HG02870 (cell line): Measurements from ENCODE around the gene ZNF440.
"Not testable (repeated sequence)": the region's sequence is repeated elsewhere in the genome, so short reads cannot be mapped to it uniquely, and the experiment has no call there.

Experiments
- ATAC-seq: cut with Tn5 transposase; IDR thresholded peaks from one replicate; pipeline ENCODE4 v1.9.1; 2021; ENCODE audit warnings: mild to moderate bottlenecking, moderate library complexity; ENCODE audit not compliant: unreplicated experiment

ZNF440 gene

GRCh38 chr19:11814029-11814699 lies at the start of gene ZNF440:
Gene ZNF440, plus strand, starts transcription at chr19:11814273. Its CDS starts 175 bp downstream, at chr19:11814448.
- peak; percentile 96 for ATAC-seq

DNA sequence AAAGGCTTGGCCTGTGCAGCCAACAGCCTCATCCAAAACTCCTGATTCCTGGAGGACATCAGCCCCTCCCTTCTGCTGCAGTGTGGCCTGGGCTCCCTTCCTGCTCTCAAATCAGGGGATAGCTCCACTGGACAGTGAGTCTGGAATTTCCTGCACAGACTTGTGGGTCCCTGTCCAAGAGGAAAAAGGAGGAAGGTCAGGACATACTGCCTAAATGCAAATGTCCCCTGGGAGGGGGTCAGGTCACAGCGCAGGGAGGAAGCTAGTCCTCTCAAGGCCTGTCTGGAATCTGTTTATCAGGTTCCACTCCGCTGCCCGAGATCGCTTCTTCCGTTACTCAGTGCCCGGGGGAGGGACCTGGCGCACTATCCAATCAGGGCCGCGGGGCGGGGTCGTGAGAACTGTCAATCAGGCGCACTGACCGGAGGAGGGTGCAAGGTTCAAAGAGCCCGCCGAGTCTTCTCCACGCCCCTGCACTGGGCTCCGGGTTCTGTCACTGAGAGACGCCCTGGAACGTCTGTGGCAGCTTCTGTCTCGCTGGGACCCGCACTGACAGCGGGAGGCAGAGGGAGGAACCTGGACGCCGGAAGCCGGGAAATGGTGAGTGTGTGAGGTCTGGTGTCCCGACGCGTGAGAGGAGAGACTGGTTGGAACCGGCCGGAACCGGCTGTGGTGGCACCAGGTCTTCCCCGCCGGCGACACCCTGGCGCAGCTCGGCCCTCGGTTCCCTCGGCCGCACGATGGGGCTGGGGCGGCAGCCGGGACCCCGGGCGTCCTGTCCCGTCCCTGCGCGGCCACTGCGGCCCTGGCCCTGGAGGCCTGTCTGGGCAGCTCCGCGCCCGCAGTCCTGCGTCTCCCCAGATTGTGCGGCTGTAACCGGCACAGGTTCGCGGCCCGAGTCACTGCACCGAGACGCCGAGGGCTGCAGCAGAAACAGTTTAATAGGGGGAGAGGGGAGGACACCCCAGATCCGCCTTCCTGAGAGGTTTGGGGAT lies 47.2 kb upstream of the ZNF440 start, which contains the start of gene ZNF441:
TSS of gene ZNF441 (plus strand) at position 404 of the 995 bp plus-strand sequence. CDS start at position 598, 194 bp downstream.
- peak; percentile 95 for ATAC-seq

DNA sequence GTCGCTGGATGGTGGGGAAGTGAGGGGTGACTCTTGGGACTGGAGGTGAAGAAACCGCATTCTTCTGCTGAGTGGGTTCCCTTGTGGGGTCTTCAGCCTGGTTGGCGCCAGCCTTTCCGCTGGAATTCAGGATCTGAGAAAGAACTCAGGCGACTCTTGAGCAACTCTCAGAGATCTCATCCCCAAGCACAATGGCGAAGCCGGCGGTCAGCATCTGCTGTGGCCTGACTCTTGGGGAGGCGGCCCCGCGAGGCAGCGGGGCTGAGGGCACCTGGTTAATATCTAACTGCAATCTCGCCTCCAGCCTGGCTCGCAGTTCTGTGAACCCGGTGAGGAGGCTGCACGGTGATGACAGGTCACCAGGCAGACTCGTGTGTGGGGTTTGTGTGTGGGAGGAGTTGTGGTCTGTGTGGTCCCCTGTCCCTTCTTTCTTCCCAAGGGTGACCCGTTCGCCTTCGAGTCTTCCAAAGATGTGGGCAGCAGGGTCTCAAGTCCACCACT lies 46.4 kb upstream of the ZNF440 start:
- no peak for ATAC-seq

DNA sequence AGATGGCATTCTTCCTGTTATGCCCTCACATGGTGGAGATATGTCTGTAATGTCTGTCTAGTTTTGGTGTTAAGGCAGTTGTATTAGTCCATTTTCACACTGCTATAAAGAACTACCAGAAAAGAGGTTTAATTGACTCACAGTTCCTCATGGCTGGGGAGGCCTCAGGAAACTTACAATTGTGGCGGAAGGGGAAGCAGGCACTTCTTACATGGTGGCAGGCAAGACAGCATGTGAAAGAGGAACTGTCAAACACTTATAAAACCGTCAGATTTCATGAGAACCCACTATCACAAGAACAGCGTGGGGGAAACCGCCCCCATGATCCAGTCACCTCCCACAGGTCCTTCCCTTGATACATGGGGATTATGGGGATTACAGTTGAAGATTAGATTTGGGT lies 44.1 kb upstream of the ZNF440 start:
- ATAC-seq = no peak

- ATAC-seq = not testable (repeated sequence)
These were observed 42.6 kb upstream of the ZNF440 start for GRCh38 chr19:11771520-11771919.

DNA sequence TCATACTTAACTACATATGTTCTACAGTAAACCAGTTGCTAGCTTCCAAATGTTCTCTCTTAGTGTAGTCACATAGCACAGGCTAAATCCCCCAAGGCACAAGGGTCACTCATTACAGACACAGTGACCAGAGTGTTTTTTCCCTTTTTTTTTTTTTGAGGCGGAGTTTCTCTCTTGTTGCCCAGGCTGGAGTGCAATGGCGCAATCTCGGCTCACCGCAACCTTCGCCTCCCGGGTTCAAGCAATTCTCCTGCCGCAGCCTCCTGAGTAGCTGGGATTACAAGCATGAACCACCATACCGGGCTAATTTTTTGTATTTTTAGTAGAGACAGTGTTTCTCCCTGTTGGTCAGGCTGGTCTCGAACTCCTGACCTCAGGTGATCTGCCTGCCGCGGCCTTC lies 37.4 kb upstream of the ZNF440 start:
- not testable (repeated sequence) for ATAC-seq

DNA sequence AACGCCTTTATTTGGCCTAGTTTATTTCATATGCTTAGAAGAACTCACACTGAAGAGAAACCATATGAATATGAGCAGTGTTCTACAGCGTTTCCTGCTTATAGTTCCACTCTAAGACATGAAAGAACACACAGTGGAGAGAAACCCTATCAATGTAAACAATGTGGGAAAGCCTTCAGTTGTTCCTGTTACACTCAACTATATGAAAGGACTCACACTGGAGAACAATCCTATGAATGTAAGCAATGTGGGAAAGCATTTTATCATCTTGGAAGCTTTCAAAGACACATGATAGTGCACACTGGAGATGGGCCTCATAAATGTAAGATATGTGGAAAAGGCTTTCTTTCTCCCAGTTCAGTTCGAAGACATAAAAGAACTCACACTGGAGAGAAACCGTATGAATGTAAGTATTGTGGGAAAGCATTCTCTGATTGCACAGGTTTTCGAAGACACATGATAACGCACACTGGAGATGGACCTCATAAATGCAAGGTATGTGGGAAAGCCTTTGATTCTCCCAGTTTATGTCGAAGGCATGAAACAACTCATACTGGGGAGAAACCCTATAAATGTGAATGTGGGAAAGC lies 33.5 kb upstream of the ZNF440 start:
- ATAC-seq = no peak

- no peak for ATAC-seq
These were observed 32.6 kb upstream of the ZNF440 start for GRCh38 chr19:11781295-11782057.

DNA sequence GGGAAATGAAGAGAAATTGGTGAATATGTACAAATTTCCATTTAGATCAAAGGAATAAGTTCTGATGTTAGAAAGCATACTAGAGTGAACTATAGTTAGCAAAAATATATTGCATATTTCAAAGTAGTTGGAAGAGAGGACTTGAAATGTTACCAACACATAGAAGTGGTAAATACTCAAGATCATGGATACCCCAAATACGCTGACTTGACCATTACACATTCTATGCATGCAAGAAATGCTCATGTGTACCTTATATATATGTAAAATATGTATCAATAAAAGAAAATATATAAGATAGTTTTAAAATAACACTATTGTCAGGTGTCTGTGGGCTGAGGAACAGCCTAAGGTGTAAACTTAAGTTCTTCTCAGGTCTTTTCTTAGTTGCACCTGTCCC lies 30.3 kb upstream of the ZNF440 start:
- no peak for ATAC-seq

- ATAC-seq = no peak
These were observed 29.7 kb upstream of the ZNF440 start for GRCh38 chr19:11784356-11784755.

DNA sequence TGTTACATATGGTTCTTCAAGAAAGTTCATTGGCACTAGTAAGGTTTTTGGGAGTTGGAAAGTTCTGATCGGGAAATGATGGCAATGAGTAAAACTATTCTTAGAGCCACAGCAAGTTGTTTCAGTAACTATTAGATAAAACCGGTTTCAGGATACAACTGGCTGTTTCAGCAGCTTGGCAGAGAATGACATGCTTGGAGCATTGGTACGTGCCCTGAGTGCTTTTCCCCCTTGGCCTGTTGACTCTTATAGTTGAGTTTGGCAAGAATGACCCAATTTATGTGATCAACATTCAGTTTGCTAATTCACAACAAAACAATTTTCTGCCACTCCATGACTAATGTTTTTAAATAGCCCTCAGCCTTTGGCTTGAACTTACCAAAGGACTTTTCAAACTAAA lies 26.5 kb upstream of the ZNF440 start:
- no peak for ATAC-seq

DNA sequence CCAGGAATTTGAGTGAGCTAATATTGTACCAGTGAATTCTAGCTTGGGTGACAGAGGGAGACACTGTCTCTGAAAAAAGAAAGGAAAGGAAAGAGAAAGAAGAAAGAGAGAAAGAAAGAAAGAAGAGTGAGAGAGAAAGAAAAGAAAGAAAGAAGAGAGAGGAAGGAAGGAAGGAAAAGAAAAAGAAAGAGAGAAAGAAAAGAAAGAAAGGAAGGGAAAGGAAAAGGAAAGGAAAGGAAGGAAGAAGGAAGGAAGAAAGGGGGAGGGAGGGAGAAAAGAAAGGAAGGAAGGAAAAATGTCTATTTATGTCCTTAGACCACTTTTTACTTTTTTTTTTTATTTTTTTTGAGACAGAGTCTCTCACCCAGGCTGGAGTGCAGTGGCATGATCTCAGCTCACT lies 21.1 kb upstream of the ZNF440 start:
- ATAC-seq = no peak

- ATAC-seq = peak; percentile 53
These were observed 16.6 kb upstream of the ZNF440 start for GRCh38 chr19:11797491-11797890.

DNA sequence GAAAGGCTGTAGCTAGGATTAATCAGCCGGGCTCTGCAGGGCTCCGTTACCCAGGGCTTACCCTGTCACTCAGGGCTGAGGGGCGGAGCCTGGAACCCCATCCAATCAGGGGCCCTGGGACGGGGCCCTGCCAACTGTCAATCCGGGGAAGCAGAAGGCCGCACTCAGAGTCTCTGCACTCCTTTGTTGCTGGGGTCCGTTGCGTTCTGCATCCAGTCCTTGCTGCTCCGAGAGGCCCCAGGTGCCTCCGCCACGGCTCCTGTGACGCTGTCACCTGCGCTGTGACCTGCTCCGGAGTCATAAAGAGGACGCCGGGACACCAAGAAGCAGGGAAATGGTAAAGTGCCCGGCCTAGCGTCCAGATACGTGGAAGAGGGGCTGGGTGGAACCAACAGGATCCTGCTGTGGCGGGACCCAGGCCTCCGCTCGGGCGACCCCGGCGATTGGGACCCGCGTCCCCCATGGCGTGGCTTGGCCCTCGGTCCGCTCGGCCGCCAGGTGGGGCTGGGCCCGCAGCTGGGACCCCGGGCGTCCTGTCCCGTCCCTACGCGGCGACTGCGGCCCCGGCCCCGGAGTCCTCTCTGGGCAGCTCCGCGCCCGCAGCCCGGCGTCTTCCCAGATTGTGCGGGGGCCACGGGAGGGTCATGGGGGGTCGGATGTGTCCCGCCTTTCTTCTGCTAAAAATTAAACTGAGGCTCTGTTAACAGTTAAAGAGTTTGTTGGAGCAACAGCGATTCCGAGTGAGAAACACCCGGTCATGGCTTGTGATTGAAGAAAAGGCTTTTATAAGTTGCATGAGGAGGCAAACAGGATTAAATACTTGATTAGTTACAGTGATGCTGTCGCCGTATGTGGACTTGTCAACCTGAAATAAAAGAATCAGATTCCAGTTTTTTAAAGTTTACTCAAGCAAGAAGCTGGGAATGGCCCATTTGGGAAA lies 15.4 kb upstream of the ZNF440 start, which contains the start of gene ZNF491:
TSS of gene ZNF491 (plus strand) at position 133 of the 940 bp plus-strand sequence. CDS start 7,431 bp downstream, outside the sequence.
- peak; percentile 91 for ATAC-seq

DNA sequence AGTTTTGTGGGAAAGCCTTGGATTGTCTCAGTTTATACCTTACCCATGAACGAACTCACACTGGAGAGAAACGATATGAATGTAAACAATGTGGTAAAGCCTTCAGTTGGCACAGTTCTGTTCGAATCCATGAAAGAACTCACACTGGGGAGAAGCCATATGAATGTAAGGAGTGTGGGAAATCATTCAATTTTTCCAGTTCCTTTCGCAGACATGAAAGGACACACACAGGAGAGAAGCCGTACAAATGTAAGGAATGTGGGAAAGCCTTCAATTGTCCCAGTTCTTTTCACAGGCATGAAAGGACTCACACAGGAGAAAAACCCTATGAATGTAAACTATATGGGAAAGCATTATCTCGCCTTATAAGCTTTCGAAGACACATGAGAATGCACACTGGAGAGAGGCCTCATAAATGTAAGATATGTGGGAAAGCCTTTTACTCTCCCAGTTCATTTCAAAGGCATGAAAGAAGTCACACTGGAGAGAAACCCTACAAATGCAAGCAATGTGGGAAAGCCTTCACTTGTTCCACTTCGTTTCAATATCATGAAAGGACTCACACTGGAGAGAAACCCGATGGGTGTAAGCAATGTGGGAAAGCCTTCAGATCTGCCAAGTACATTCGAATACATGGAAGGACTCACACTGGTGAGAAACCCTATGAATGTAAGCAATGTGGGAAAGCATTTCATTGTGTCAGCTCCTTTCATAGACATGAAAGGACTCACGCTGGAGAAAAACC lies 7.5 kb upstream of the ZNF440 start:
- no peak for ATAC-seq

- no peak for ATAC-seq
These were observed 7.0 kb upstream of the ZNF440 start for GRCh38 chr19:11807099-11807380.

GRCh38 chr19:11813703-11814028 lies 407 bp upstream of the ZNF440 start:
- ATAC-seq = peak; percentile 32

DNA sequence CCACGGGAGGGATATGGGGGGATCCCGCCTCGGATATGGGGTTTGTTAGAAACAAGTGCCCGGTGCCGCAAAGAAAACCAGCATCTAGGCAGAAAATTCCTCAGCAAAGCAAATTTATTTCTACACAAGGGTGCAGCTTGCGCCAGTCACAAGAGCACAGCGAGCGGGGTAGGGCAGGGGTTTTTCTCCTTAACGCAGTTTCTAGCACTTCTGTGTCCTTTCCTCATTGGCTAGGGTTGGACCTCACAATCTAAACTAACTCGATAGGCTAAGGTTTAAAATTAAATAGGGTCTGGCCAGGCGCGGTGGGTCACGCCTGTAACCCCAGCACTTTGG lies 595 bp downstream of the ZNF440 start:
- no peak for ATAC-seq

GRCh38 chr19:11821474-11822109 lies 7.5 kb downstream of the ZNF440 start:
- ATAC-seq = no peak
